Ramos (cell line): ENCODE results near the gene TRAF3IP1.
"Not testable (repeated sequence)": the region's sequence is repeated elsewhere in the genome, so short reads cannot be mapped to it uniquely, and the experiment has no call there.

ENCODE experiments used
- in situ Hi-C: fragments of 300-500 bp; cut with MboI; formaldehyde crosslinking; loops from one replicate; pipeline ENCODE4 v1.14.3; 2022; ENCODE audit warnings: low sequenced_read_pairs; ENCODE audit not compliant: unreplicated experiment

TRAF3IP1 gene, protein sequence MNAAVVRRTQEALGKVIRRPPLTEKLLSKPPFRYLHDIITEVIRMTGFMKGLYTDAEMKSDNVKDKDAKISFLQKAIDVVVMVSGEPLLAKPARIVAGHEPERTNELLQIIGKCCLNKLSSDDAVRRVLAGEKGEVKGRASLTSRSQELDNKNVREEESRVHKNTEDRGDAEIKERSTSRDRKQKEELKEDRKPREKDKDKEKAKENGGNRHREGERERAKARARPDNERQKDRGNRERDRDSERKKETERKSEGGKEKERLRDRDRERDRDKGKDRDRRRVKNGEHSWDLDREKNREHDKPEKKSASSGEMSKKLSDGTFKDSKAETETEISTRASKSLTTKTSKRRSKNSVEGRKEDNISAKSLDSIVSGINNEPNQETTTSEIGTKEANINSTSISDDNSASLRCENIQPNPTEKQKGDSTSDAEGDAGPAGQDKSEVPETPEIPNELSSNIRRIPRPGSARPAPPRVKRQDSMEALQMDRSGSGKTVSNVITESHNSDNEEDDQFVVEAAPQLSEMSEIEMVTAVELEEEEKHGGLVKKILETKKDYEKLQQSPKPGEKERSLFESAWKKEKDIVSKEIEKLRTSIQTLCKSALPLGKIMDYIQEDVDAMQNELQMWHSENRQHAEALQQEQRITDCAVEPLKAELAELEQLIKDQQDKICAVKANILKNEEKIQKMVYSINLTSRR

GRCh38 chr2:238320246-238320647 lies at the start of gene TRAF3IP1:
TSS of gene TRAF3IP1 (plus strand) at chr2:238320518. CDS start at chr2:238320663, 145 bp downstream.
- in situ Hi-C loops = no loop called here

- in situ Hi-C loops = no loop called here
Measured at GRCh38 chr2:238270606-238271005, 49.7 kb upstream of the TRAF3IP1 start.

DNA sequence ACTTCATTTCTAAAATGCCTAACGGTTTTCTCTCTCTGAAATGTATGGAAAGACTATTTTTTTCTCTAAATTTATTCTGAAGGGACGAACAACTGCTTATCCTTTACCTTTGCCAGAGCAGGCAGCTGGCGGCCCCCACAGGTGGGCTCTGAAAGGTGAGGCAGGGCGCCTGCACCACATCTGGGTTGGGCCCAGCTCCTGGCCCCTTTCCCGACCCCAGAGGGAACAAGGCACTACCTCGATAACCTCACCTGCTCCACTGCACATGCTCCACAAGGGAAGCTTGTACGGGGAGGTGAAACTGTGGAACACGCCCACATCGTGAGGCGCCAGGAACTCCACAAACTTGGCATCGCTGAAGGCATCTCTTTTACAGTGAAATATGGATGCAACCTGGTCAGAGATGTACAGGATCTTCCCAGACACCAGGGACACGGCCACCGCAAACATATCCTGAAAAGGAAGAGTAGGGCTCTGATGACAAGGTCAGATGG lies 49.2 kb upstream of the TRAF3IP1 start:
- in situ Hi-C loops = no loop called here

DNA sequence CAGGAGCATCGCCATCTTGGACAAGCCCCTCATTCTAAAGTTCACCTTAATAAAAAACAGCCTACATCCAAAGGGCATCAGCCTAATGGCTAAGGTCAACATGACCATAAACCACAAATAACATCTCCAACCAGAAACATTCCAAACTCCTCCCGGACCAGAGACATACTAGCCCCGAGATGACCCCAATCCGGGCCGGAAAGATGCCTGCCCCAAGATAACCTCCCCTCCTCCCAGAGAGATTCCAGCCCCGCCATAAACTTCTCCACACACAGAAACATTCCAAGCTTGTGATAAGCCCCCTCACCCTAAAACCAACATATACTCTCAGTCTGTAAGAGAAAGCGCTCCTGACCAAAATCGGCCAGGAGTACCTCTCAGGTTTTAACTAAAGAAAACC lies 48.6 kb upstream of the TRAF3IP1 start:
- in situ Hi-C loops = not testable (repeated sequence)

GRCh38 chr2:238272156-238272555 lies 48.2 kb upstream of the TRAF3IP1 start:
- in situ Hi-C loops = no loop called here

DNA sequence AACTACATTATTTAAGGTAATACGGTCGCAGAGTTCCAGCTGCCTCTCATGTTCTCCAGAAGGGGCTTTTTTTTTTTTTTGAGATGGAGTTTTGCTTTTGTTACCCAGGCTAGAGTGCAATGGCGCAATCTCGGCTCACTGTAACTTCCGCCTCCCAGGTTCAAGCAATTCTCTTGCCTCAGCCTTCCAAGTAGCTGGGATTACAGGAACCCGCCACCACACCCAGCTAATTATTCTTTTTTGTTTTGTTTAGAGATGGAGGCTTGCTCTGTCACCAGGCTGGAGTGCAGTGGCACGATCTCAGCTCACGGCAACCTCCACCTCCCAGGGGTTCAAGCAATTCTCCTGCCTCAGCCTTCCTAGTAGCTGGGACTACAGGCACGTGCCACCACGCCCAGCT lies 46.9 kb upstream of the TRAF3IP1 start:
- in situ Hi-C loops = not testable (repeated sequence)

DNA sequence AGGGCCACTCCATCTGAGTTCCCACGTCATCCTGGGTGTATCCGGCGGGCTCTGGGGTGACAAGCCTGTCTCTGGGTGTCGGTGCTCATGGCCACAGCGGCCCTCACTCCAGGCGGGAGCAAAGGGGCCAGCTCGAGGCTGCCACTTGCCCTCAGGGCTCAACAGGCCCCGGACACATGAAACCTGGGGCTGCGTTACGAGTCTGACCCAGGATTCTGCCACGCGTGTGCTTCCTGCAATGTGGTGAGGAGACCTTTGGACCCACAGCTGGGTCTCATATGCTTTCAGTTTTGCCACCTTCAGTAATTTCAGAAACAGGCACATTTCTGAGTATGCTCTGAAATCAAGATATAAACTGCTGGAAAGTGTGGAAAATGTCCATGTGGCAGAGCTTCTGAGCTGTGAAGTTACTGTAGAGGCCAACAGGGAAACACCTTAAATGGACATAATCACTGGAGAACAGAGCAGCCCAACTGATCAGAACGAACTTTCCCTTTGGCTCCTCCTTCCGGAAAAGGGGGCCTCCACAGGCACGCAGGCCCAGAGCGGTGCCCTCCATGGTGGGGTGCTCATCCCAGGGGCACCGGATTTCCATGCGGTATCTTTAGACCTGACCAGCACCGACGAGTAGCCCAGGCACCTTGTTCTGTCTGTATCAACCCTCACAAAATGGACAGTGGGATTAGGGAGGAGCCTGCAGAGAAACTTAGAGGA lies 46.0 kb upstream of the TRAF3IP1 start:
- in situ Hi-C loops = no loop called here

- in situ Hi-C loops = no loop called here
Measured at GRCh38 chr2:238277695-238278094, 42.6 kb upstream of the TRAF3IP1 start.

- in situ Hi-C loops = no loop called here
Measured at GRCh38 chr2:238278626-238279323, 41.5 kb upstream of the TRAF3IP1 start.

GRCh38 chr2:238279324-238279682 lies 41.0 kb upstream of the TRAF3IP1 start:
- in situ Hi-C loops = no loop called here

DNA sequence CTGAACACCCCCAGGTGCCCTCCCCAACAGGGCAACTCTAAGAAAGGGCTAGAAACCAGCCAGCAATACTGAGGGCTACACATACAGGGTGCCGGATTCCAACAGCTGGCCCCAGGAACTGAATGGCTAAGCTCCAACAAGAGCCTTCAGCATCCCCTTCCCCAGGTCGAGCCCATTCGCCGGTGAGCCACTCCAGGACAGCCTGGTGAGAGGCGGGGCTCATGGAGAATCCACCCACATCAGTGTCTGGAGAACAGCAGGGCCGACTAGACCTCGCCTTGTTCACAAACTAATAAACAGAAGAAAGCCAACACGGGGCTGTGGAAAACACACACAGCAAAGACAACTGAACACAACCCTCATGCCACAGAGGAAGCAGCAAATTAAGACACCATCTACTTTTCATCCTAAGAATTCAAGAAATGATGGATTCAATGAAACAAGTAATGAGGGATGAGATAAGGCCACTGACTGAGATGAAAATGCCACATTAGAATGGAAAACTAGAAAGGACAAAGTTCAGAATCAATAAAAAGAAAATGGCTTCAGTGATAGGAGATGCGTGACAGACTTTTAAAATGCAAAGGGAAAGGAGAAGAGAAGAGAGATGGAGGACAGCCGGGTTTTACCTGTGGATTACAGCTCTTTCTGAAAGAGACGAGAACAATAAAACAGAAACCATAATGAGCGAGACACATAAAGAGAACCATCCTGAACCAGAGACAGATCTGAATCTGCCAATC lies 40.1 kb upstream of the TRAF3IP1 start:
- in situ Hi-C loops = no loop called here

- in situ Hi-C loops = no loop called here
Measured at GRCh38 chr2:238281826-238282480, 38.4 kb upstream of the TRAF3IP1 start.

DNA sequence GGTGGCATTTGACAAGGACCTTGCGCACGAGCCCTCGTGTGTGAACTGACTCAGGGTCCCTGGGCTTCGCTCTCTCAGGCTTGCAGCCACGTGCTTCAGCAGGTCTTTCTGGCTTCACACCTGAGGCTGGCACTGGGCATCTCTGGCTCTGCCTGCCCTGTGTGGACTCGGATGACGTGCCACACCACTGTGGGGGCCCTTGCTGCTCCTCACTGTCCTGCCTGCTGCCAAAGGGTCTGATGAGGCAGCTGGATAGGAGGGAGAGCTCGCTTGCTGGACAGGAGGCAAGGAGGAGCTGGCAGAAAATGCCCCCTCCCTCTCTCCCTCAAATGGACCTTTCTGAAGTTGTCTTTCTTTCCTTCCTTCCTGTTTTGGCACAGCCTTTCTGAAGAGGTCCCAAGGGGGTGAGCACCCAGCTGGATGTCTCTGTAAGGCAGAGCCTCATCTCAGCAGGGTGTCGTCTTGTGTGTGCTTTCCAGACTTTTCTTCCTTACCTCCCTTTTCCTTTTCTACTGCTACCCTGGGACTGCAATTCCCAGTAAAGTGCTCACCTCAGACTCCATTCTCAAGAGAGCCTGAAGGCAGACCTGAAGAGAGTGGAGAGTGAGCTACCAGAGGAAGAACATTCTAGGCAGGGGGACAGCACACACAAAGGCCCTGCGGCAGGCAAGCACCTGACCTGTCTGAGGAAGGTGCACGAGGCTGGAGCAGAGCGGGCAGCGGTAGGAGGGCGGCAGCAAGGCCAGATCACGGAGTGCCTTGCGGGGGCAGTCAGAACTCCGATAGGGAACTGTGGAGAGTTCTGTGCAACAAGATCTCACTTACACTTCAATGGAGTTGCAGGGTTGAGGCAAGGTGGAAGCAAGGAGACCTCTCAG lies 37.2 kb upstream of the TRAF3IP1 start:
- in situ Hi-C loops = no loop called here

- in situ Hi-C loops = no loop called here
Measured at GRCh38 chr2:238284802-238285515, 35.4 kb upstream of the TRAF3IP1 start.

- in situ Hi-C loops = no loop called here
Measured at GRCh38 chr2:238285653-238286082, 34.6 kb upstream of the TRAF3IP1 start.

DNA sequence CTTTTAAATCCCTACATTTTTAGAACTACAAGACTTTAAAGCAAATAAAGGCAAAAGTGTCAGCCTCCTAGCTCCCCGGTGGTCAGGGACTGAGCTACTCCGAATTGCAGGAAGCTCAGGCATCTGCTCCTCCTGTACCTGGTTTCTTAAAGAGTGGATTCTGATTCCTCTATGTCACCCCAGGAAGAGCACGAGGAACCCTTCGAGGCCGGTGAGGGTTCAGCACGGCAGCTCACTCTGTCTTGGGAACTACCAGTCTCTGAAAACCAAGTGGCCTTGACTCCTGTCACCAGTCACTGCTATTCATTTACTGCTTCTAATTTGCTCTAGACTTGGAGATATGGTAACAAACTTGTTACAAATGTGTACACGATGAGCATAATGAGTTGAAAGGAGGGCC lies 34.2 kb upstream of the TRAF3IP1 start:
- in situ Hi-C loops = no loop called here

GRCh38 chr2:238286551-238286950 lies 33.8 kb upstream of the TRAF3IP1 start:
- in situ Hi-C loops = no loop called here
